Thymus (tissue), 2 donors: ENCODE measurements around the gene COL24A1. TPM values are rescaled to one million over a fixed set of nuclear protein-coding genes. Genes with fewer than 3 reads are reported as not detected.

Experiments used
- polyA plus RNA-seq: library from polyadenylated mRNA; stranded (reverse); fragments of 200-250 nt; gene quantifications from one replicate; pipeline ENCODE4 v1.2.3, GENCODE V29; 2013
- total RNA-seq: library from RNA; stranded (reverse); fragments of 120-200 nt; gene quantifications from one replicate; pipeline ENCODE4 v1.2.4, GENCODE V29; 2013
- donor health status: healthy.

COL24A1 gene
- total and polyA plus RNA-seq, 2 donors, result 0.33 to 1.3 TPM

Other genes with a start within 250 kb of the COL24A1 start
- 38.8 TPM for gene ODF2L, start 239.6 kb upstream of the COL24A1 start, total RNA-seq
- 131 TPM for gene ODF2L, start 239.6 kb upstream of the COL24A1 start, polyA plus RNA-seq